GM18498 (cell line): ENCODE measurements around the gene PNPO.

Experiments used
- ATAC-seq: cut with Tn5 transposase; IDR thresholded peaks from one replicate; pipeline ENCODE4 v1.9.1; 2021; ENCODE audit warnings: mild to moderate bottlenecking, moderate library complexity; ENCODE audit not compliant: unreplicated experiment

The PNPO gene

DNA sequence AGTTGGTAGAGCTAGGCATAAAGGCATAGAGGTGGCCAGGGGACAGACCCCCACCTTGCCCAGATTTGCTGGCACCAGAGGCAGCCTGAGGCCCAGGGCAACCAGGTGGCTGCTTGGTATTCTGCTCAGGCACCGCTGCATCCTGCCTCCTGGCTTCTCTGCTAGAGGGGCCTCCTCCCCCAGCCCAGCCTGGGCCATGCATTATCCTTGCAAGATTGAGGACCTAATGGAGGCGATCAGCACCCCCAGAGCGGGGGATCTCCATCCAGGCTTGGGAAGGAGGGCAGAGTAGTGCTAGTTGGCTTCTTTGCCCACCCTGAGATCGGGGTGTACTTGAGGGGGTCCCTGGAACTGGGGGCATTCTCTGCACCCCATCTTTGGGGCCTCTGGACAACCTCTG, 53.4 kb downstream of the PNPO start:
- no peak for ATAC-seq

DNA sequence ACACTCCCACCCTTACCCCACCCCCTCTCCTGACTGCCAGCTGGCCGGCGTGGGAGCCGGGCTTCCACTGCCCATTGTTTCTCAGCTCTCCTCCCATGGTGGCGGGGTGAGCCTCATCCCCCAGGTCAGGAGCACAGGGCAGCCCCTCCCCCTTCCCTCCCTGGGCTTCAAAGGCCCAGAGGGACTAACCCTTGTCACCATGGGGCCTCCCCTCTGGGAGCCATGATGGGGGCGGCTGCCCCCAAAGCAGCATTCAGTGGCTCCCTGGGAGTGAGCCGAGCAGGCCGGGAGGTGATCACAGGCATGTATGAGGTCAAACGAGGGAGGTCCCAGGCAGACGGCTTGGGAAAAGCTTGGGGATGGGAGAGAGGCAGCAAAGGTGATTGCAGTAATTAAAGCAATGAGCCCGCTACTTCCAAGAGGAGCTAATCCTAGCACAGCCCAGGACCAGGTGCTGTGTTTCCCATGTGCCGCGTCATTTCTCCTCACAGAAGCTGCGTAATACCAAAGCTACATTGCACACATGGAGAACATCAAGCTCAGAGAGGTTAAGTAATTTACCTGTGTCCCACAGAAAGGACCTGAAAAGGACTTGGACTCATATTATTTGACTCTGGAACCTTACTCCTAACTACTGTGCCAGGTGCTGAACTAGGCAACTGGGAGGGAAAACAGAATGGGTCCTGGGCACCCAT, 54.0 kb downstream of the PNPO start:
- no peak for ATAC-seq

GRCh38 chr17:47996201-47996600, 54.8 kb downstream of the PNPO start:
- no peak for ATAC-seq

DNA sequence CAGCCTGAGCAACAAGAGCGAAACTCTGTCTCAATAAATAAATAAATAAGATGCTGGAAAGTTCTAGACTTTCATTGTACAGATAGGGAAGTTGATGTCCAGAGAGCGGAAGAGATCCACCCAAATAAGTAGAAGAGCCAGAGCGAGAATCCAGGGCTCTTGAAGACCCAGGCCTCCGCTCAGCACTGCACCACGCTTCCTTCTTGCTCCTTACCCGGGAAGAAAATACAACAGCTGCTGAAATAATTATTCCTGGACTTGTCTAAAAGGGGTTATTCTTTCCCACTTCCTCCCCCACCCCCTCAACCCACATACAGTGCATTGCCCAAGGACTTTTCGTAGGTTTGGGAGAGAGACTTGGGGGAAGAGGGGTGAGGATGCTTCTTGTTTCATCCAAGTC, 56.2 kb downstream of the PNPO start:
- ATAC-seq: no peak

- ATAC-seq: no peak
These were observed 56.7 kb downstream of the PNPO start for GRCh38 chr17:47998044-47998443.
